Adrenal gland (tissue), 5 donors: Measurements from ENCODE around the gene LANCL2.

Experiments
- CTCF ChIP-seq, 6 experiments: fragments of 450-650 bp in 4 of 6; fragments of 200-600 bp in 2 of 6; sonication (generic) in 1 of 6; IDR thresholded peaks; 1 replicate in 5 of 6; 2 replicates in 1 of 6; pipeline versions ENCODE4 v1.5.1 to v1.8.0; 2016 to 2021; ENCODE audit warnings: antibody characterized with exemption in 6 of 6, mild to moderate bottlenecking in 2 of 6, moderate library complexity in 1 of 6
- POLR2A ChIP-seq, 2 donors: fragments of 450-650 bp; IDR thresholded peaks; one replicate each; pipeline ENCODE4 v1.6.1; 2017; ENCODE audit warnings: antibody characterized with exemption in 2 of 2, mild to moderate bottlenecking in 2 of 2, moderate library complexity in 1 of 2
- donor health status: DM: no; HTN: no; CAD: no.

GRCh38 chr7:55375237-55375636 lies 10.1 kb downstream of the LANCL2 start:
- TF ChIP-seq POLR2A (IDR thresholded peaks at IDR 0.05) (no peak), CTCF (IDR thresholded peaks at IDR 0.05) (no peak)
